ENCODE data around the gene CCDC89. TPM values are rescaled to one million over a fixed set of nuclear protein-coding genes. Genes with fewer than 3 reads are reported as not detected.

CCDC89 gene
- total and polyA plus RNA-seq, 2 donors (not counting 3 experiments of a cell fraction or from before 2014, with no cell fraction given): not detected

GRCh38 chr11:85661972-85662664, 23.9 kb downstream of the CCDC89 start:
- FAIRE-seq (no peak), DNase-seq (ENCODE audit: low read depth, low spot score) (peak; percentile 2)
- no TSS peak for BruUV-seq (replicated peaks)
- ChIA-PET POLR2A (interaction anchor here (0.6 to 1.0 kb wide), 2 partner anchors 13 to 14 kb away, joined by 4 to 5 read pairs; partner anchors contain the start of gene TMEM126A), CTCF (interaction anchor here (1.1 kb wide), 2 partner anchors 14 to 34 kb away, joined by 3 to 4 read pairs; partner anchors contain the start of genes TMEM126A and TMEM126B)
- dilution Hi-C loops (cut with MboI; ENCODE audit: extremely low pct_ligation_motif_present, low sequenced_read_pairs) (no loop called here), intact Hi-C loops (cut with micrococcal nuclease) (loop anchor here (10.0 kb wide), 1 partner anchor 633 kb away; no protein-coding TSS in a partner anchor)
- H3K4me3 ChIP-seq (replicated peaks in 1 of 3; ENCODE audit: insufficient read depth in 1 of 3, low read depth in 1 of 3, low read length in 3 of 3): peak overlapping the region; percentile 21 to 92 (median 40)
- peaks cover 73% of the 10 kb centered on the region for H3K79me2 ChIP-seq (ENCODE audit: control insufficient read depth, insufficient read depth, low read length)
- no peaks in the 10 kb centered on the region for H3K27me3 ChIP-seq (ENCODE audit: control insufficient read depth in 2 of 2, insufficient read depth in 2 of 2, low read length in 2 of 2)
- H4K20me1 ChIP-seq (replicated peaks; ENCODE audit: control insufficient read depth, extremely low read depth, insufficient read depth, low read length): peaks cover 16% of the 10 kb centered on the region
- peak overlapping the region; percentile 98 for H3K4me2 ChIP-seq (ENCODE audit: insufficient read depth, low read length)
- no peak overlapping the region for H3K27ac ChIP-seq (ENCODE audit: insufficient read depth, low read depth, low read length)
- TF ChIP-seq POLR2A (IDR thresholded peaks at IDR 0.05; ENCODE audit: low read depth, low read length) (no peak), POLR2AphosphoS5 (IDR thresholded peaks at IDR 0.05; ENCODE audit: insufficient read depth, low read depth, low read length) (no peak), MAX (IDR thresholded peaks at IDR 0.05; ENCODE audit: insufficient read depth, insufficient read length) (no peak), EZH2 (IDR thresholded peaks at IDR 0.05; ENCODE audit: borderline replicate concordance, low read depth, low read length, severe bottlenecking) (no peak), GATA2 (IDR thresholded peaks at IDR 0.05; ENCODE audit: insufficient read depth, insufficient read length, low read depth, low read length) (no peak), JUN (IDR thresholded peaks at IDR 0.05; ENCODE audit: borderline replicate concordance, insufficient read depth, insufficient read length, low read depth) (no peak), FOS (IDR thresholded peaks at IDR 0.05; ENCODE audit: borderline replicate concordance, insufficient read depth, low read length) (no peak), MYC (IDR thresholded peaks at IDR 0.05; ENCODE audit: low read depth, low read length) (no peak)
- H3K9me3 ChIP-seq (replicated peaks; ENCODE audit: control insufficient read depth, insufficient read depth, low read length): no peaks in the 10 kb centered on the region
- H3K9me1 ChIP-seq (replicated peaks; ENCODE audit: control insufficient read depth, extremely low read depth, insufficient read depth, low read length): no peaks in the 10 kb centered on the region
- peak overlapping the region; percentile 94 for H3K9ac ChIP-seq (replicated peaks; ENCODE audit: extremely low read depth, insufficient read depth, low read length)
- H3K4me1 ChIP-seq (ENCODE audit: control insufficient read depth, extremely low read depth, insufficient read depth, low read length): peaks cover 37% of the 10 kb centered on the region
- no peak overlapping the region for H2AFZ ChIP-seq (ENCODE audit: low read depth, low read length)
- H3K36me3 ChIP-seq (ENCODE audit: control insufficient read depth in 2 of 2, extremely low read depth in 1 of 2, insufficient read depth in 2 of 2, low read length in 2 of 2): peaks cover 0 to 17% of the 10 kb centered on the region in 2 experiments

All from endothelial cell of umbilical vein (primary cell).